ENCODE measurements around the gene IL12RB1.

DNA sequence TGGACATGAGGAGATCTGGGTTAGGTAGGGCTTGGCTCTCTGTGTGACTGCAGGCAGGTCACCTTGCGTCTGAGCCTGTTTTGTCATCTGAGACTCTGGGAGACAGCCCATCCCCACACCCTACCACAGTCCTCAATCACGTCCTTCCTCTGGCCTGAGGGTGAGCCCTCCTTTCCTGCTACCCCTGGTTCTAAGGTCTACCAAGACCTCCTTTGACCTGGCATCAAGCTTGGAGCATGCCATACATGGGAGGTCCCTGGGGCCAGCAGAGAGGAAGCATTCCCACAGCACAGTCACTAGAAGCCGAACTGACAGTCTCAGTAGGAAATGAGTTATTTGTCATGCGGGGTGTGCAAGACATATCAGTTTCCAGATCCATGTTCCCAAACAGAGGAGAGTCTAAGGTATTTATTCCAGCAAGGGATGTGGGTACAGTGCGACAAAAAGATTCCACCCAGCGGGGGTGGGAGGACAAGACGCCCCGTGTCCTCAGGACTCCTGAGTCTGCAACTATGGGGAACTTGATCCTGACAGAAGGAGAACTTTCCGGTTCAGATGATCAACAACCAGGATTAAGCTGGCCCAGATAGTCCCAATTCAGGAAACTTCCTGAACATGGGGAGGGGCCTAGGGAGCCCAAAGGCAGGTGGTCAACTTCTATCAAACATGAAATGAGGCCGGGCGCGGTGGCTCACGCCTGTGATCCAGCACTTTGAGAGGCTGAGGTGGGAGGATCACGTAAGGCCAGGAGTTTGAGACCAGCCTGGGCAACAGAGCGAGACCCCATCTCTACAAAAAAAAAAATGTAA, 69.3 kb downstream of the IL12RB1 start:
- TF ChIP-seq, protein P1, sequence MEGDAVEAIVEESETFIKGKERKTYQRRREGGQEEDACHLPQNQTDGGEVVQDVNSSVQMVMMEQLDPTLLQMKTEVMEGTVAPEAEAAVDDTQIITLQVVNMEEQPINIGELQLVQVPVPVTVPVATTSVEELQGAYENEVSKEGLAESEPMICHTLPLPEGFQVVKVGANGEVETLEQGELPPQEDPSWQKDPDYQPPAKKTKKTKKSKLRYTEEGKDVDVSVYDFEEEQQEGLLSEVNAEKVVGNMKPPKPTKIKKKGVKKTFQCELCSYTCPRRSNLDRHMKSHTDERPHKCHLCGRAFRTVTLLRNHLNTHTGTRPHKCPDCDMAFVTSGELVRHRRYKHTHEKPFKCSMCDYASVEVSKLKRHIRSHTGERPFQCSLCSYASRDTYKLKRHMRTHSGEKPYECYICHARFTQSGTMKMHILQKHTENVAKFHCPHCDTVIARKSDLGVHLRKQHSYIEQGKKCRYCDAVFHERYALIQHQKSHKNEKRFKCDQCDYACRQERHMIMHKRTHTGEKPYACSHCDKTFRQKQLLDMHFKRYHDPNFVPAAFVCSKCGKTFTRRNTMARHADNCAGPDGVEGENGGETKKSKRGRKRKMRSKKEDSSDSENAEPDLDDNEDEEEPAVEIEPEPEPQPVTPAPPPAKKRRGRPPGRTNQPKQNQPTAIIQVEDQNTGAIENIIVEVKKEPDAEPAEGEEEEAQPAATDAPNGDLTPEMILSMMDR (IDR thresholded peaks at IDR 0.05; ENCODE audit: poor library complexity), result no peak
- no peak for TF ChIP-seq EZH2phosphoT487 (IDR thresholded peaks at IDR 0.05; ENCODE audit: low read depth, severe bottlenecking, unreplicated experiment)

Data from hepatocyte (in vitro differentiated cells).